Neuronal stem cell (in vitro differentiated cells): ENCODE data around the gene PPM1L.

ENCODE experiments used
- DNase-seq: peaks from one replicate; pipeline ENCODE4 v3.0.0-alpha.2; 2013; ENCODE audit warnings: low spot score
- H2AFZ ChIP-seq: one replicate; pipeline ENCODE4 v1.6.1; 2013; ENCODE audit warnings: mild to moderate bottlenecking, low read length, inconsistent platforms
- H2AK5ac ChIP-seq: 2 replicates; pipeline ENCODE4 v1.6.1; 2013; ENCODE audit warnings: low read depth, mild to moderate bottlenecking, inconsistent platforms, low read length, moderate library complexity, mixed read lengths
- H2BK120ac ChIP-seq: 2 replicates; pipeline ENCODE4 v1.6.1; 2013; ENCODE audit warnings: low read depth, mild to moderate bottlenecking, inconsistent platforms, low read length, moderate library complexity, mixed read lengths
- H2BK12ac ChIP-seq: one replicate; pipeline ENCODE4 v1.6.1; 2013; ENCODE audit warnings: low read length, inconsistent platforms
- H2BK15ac ChIP-seq: 2 replicates; pipeline ENCODE4 v1.6.1; 2013; ENCODE audit warnings: mild to moderate bottlenecking, low read length, inconsistent platforms, mixed read lengths
- H2BK5ac ChIP-seq: one replicate; pipeline ENCODE4 v1.6.1; 2013; ENCODE audit warnings: inconsistent platforms, mild to moderate bottlenecking, low read length, moderate library complexity
- H3K14ac ChIP-seq: one replicate; pipeline ENCODE4 v1.6.1; 2013; ENCODE audit warnings: low read length, inconsistent platforms
- H3K18ac ChIP-seq: 2 replicates; pipeline ENCODE4 v1.6.1; 2013; ENCODE audit warnings: low read length, inconsistent platforms
- H3K23ac ChIP-seq: 2 replicates; pipeline ENCODE4 v1.6.1; 2013; ENCODE audit warnings: low read depth, mild to moderate bottlenecking, mixed read lengths, low read length, inconsistent platforms; ENCODE audit not compliant: poor library complexity
- H3K27ac ChIP-seq: replicated peaks from 3 replicates; pipeline ENCODE4 v1.5.1; 2013; ENCODE audit warnings: low read length, inconsistent platforms
- H3K27me3 ChIP-seq, 3 experiments: 2 replicates each; pipeline ENCODE4 v1.6.1; 2013; ENCODE audit warnings: low read length in 3 of 3, mild to moderate bottlenecking in 2 of 3, inconsistent platforms in 1 of 3, low read depth in 1 of 3, mixed read lengths in 1 of 3, moderate library complexity in 1 of 3; ENCODE audit not compliant: control insufficient read depth in 3 of 3, insufficient read depth in 3 of 3
- H3K36me3 ChIP-seq, 2 donors: replicated peaks in 1 of 2; 2 replicates each; pipeline ENCODE4 v1.6.1; 2013; ENCODE audit warnings: low read length in 2 of 2; ENCODE audit not compliant: control insufficient read depth in 2 of 2, insufficient read depth in 2 of 2
- H3K4ac ChIP-seq: 2 replicates; pipeline ENCODE4 v1.6.1; 2013; ENCODE audit warnings: inconsistent platforms, mild to moderate bottlenecking, low read length, moderate library complexity
- H3K4me1 ChIP-seq, 2 donors: 1 replicate in 1 of 2; 2 replicates in 1 of 2; pipeline ENCODE4 v1.6.1; 2013; ENCODE audit warnings: low read length in 2 of 2, low read depth in 1 of 2; ENCODE audit not compliant: control insufficient read depth in 2 of 2, insufficient read depth in 1 of 2
- H3K4me2 ChIP-seq: one replicate; pipeline ENCODE4 v1.6.1; 2013; ENCODE audit warnings: mild to moderate bottlenecking, low read length, inconsistent platforms; ENCODE audit not compliant: insufficient read depth, poor library complexity, severe bottlenecking
- H3K4me3 ChIP-seq, 2 donors: 2 replicates each; pipeline ENCODE4 v1.5.1; 2013; ENCODE audit warnings: low read length in 2 of 2, mild to moderate bottlenecking in 2 of 2, inconsistent platforms in 1 of 2, moderate library complexity in 1 of 2
- H3K79me1 ChIP-seq: one replicate; pipeline ENCODE4 v1.6.1; 2013; ENCODE audit warnings: low read depth, mild to moderate bottlenecking, inconsistent platforms, low read length, moderate library complexity
- H3K9ac ChIP-seq: one replicate; pipeline ENCODE4 v1.6.1; 2013; ENCODE audit warnings: mild to moderate bottlenecking, low read depth, low read length, inconsistent platforms; ENCODE audit not compliant: poor library complexity
- H3K9me3 ChIP-seq, 2 donors: replicated peaks in 1 of 2; 2 replicates each; pipeline versions ENCODE3 to v1.6.1; 2013; ENCODE audit warnings: low read length in 2 of 2, mild to moderate bottlenecking in 2 of 2, inconsistent platforms in 1 of 2, low read depth in 1 of 2, mixed read lengths in 1 of 2, moderate library complexity in 1 of 2; ENCODE audit not compliant: control insufficient read depth in 2 of 2, insufficient read depth in 1 of 2
- H4K8ac ChIP-seq: one replicate; pipeline ENCODE4 v1.6.1; 2013; ENCODE audit warnings: low read depth, mild to moderate bottlenecking, inconsistent platforms, low read length, moderate library complexity
- H4K91ac ChIP-seq: one replicate; pipeline ENCODE4 v1.6.1; 2013; ENCODE audit warnings: low read length, low read depth, mild to moderate bottlenecking, inconsistent platforms; ENCODE audit not compliant: poor library complexity
- whole genome bisulfite sequencing, 2 donors: extraction: QIAGEN DNeasy Blood & Tissue Kit; methylation state at CpG; one replicate each; pipeline ENCODE4 v1.1.7; 2013; ENCODE audit warnings: missing lambda C conversion rate in 2 of 2, mixed read lengths in 1 of 2; ENCODE audit not compliant: insufficient read length in 2 of 2, insufficient replicate concordance in 1 of 2; ENCODE audit errors: extremely low coverage in 2 of 2; 5-methylcytosine and 5-hydroxymethylcytosine counted together

The PPM1L gene

GRCh38 chr3:160857476-160858119, 101.6 kb downstream of the PPM1L start:
- H3K79me1 ChIP-seq, result no peaks in the 10 kb centered on the region
- H3K27ac ChIP-seq, result no peak overlapping the region
- H2BK15ac ChIP-seq, result no peak overlapping the region
- no peak for DNase-seq
- H2BK5ac ChIP-seq, result no peak overlapping the region
- no peak overlapping the region for H2AFZ ChIP-seq
- H3K4me3 ChIP-seq, result no peak overlapping the region
- H3K4me2 ChIP-seq, result no peak overlapping the region
- no CpG with 5 or more reads among the region's 2 CpGs for WGBS, 2 donors
- H3K9me3 ChIP-seq, result peaks cover 2 to 5% of the 10 kb centered on the region in 2 donors
- H3K36me3 ChIP-seq, result peaks cover 0 to 2% of the 10 kb centered on the region in 2 donors
- no peaks in the 10 kb centered on the region for H3K4me1 ChIP-seq
- no peak overlapping the region for H4K91ac ChIP-seq
- no peak overlapping the region for H3K4ac ChIP-seq
- H3K9ac ChIP-seq, result no peak overlapping the region
- H2BK12ac ChIP-seq, result no peak overlapping the region
- H2AK5ac ChIP-seq, result no peak overlapping the region
- H3K14ac ChIP-seq, result no peak overlapping the region
- no peak overlapping the region for H3K18ac ChIP-seq
- H2BK120ac ChIP-seq, result no peak overlapping the region
- H4K8ac ChIP-seq, result no peak overlapping the region
- no peak overlapping the region for H3K23ac ChIP-seq
- H3K27me3 ChIP-seq, result peaks cover 0 to 2% (median 0%) of the 10 kb centered on the region in 3 experiments

DNA sequence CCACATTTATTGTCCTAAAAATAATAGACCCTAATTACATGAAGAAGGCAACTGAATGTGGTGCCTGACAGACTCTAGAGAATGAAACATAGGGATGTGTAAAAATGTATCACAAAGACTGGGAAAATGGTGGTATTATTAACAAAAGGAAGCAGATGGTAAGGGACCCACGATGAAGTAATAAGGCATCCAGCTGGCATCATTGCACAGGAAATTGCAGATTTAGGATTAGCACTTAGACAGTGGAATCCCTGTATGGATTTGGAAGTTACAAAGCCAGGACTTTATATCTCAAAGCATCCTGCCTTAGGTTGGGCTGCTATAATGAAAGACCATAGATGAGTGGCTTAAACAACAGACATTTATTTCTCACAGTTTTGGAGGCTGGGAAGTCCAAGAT, 104.3 kb downstream of the PPM1L start:
- Histone ChIP-seq H2BK12ac (no peak overlapping the region), H2AK5ac (no peak overlapping the region), H3K18ac (no peak overlapping the region), H3K4me1 (no peaks in the 10 kb centered on the region), H4K91ac (no peak overlapping the region), H2BK120ac (no peak overlapping the region), H4K8ac (no peak overlapping the region), H3K27ac (no peak overlapping the region), H3K27me3 (no peaks in the 10 kb centered on the region), H3K4me3 (no peak overlapping the region), H3K36me3 (no peaks in the 10 kb centered on the region), H3K23ac (no peak overlapping the region), H3K79me1 (no peaks in the 10 kb centered on the region), H3K4ac (no peak overlapping the region), H3K14ac (no peak overlapping the region), H2AFZ (no peak overlapping the region), H2BK5ac (no peak overlapping the region), H3K9me3 (no peaks in the 10 kb centered on the region), H3K9ac (no peak overlapping the region), H3K4me2 (no peak overlapping the region), H2BK15ac (no peak overlapping the region)
- no CpG with 5 or more reads among the region's 1 CpG for WGBS, 2 donors
- DNase-seq, result no peak

GRCh38 chr3:160869825-160870224, 113.8 kb downstream of the PPM1L start:
- H2AK5ac ChIP-seq, result no peak overlapping the region
- WGBS, 2 donors, result no CpG with 5 or more reads among the region's 2 CpGs
- no peak overlapping the region for H2AFZ ChIP-seq
- no peak overlapping the region for H3K4me2 ChIP-seq
- no peaks in the 10 kb centered on the region for H3K36me3 ChIP-seq
- no peak overlapping the region for H2BK12ac ChIP-seq
- H3K27ac ChIP-seq, result no peak overlapping the region
- DNase-seq, result no peak
- H3K18ac ChIP-seq, result no peak overlapping the region
- H3K9me3 ChIP-seq, result no peaks in the 10 kb centered on the region
- no peak overlapping the region for H3K23ac ChIP-seq
- H3K4me3 ChIP-seq, result no peak overlapping the region
- no peak overlapping the region for H3K14ac ChIP-seq
- H3K79me1 ChIP-seq, result no peaks in the 10 kb centered on the region
- H4K8ac ChIP-seq, result no peak overlapping the region
- H2BK5ac ChIP-seq, result no peak overlapping the region
- no peaks in the 10 kb centered on the region for H3K27me3 ChIP-seq
- no peak overlapping the region for H2BK120ac ChIP-seq
- H4K91ac ChIP-seq, result no peak overlapping the region
- no peak overlapping the region for H3K9ac ChIP-seq
- H3K4me1 ChIP-seq, result peaks cover 0 to 2% of the 10 kb centered on the region in 2 donors
- H2BK15ac ChIP-seq, result no peak overlapping the region
- no peak overlapping the region for H3K4ac ChIP-seq

GRCh38 chr3:160870327-160870726, 114.3 kb downstream of the PPM1L start:
- no peak overlapping the region for H3K18ac ChIP-seq
- H3K27me3 ChIP-seq, result no peaks in the 10 kb centered on the region
- no peak overlapping the region for H2BK12ac ChIP-seq
- H3K79me1 ChIP-seq, result no peaks in the 10 kb centered on the region
- H3K4me3 ChIP-seq, result no peak overlapping the region
- H3K9ac ChIP-seq, result no peak overlapping the region
- no peak overlapping the region for H2BK120ac ChIP-seq
- no peaks in the 10 kb centered on the region for H3K9me3 ChIP-seq
- H3K4ac ChIP-seq, result no peak overlapping the region
- no peak overlapping the region for H4K91ac ChIP-seq
- no peak overlapping the region for H3K27ac ChIP-seq
- H3K23ac ChIP-seq, result no peak overlapping the region
- peaks cover 0 to 2% of the 10 kb centered on the region in 2 donors for H3K4me1 ChIP-seq
- no peak overlapping the region for H2BK5ac ChIP-seq
- no peak overlapping the region for H3K4me2 ChIP-seq
- no peak overlapping the region for H4K8ac ChIP-seq
- no peaks in the 10 kb centered on the region for H3K36me3 ChIP-seq
- WGBS, 2 donors, result no CpG with 5 or more reads among the region's 4 CpGs
- no peak overlapping the region for H3K14ac ChIP-seq
- no peak for DNase-seq
- H2AK5ac ChIP-seq, result no peak overlapping the region
- no peak overlapping the region for H2BK15ac ChIP-seq
- H2AFZ ChIP-seq, result no peak overlapping the region
